Ovary (tissue), 10 donors: ENCODE results near the gene CALR3. TPM values are rescaled to one million over a fixed set of nuclear protein-coding genes. Genes with fewer than 3 reads are reported as not detected.
A peak's percentile ranks its signal among the peaks of the same experiment; 100 is the strongest.
"Not testable (repeated sequence)": the region's sequence is repeated elsewhere in the genome, so short reads cannot be mapped to it uniquely, and the experiment has no call there.

Experiments
- DNase-seq, 5 donors: peaks; one replicate each; pipeline ENCODE4 v3.0.0-alpha.2; 2019 to 2020
- H3K27ac ChIP-seq, 2 donors: fragments of 200-600 bp; one replicate each; pipeline versions ENCODE4 v1.5.1 to v1.8.0; 2019 to 2022
- H3K27me3 ChIP-seq: fragments of 200-600 bp; one replicate; pipeline ENCODE4 v1.8.0; 2022
- H3K36me3 ChIP-seq: fragments of 200-600 bp; sonication (generic); one replicate; pipeline ENCODE4 v1.5.1; 2019
- H3K4me1 ChIP-seq: one replicate; pipeline ENCODE4 v1.8.1; 2013; ENCODE audit warnings: mild to moderate bottlenecking, moderate library complexity; ENCODE audit not compliant: insufficient read depth
- H3K4me3 ChIP-seq: fragments of 200-600 bp; sonication (generic); one replicate; pipeline ENCODE4 v1.5.1; 2017
- H3K9me3 ChIP-seq, 2 donors: fragments of 200-600 bp in 1 of 2; sonication (generic) in 1 of 2; one replicate each; pipeline versions ENCODE4 v1.5.1 to v1.8.1; 2013 to 2019; ENCODE audit warnings: mild to moderate bottlenecking in 1 of 2, moderate library complexity in 1 of 2
- CTCF ChIP-seq, 3 donors: fragments of 450-650 bp in 2 of 3; fragments of 200-600 bp in 1 of 3; IDR thresholded peaks; one replicate each; pipeline versions ENCODE4 v1.5.1 to v1.8.0; 2016 to 2022; ENCODE audit warnings: antibody characterized with exemption in 3 of 3, mild to moderate bottlenecking in 1 of 3
- EP300 ChIP-seq: sonication (generic); formaldehyde crosslinking; IDR thresholded peaks from one replicate; pipeline ENCODE4 v1.6.1; 2017; ENCODE audit warnings: antibody characterized with exemption
- POLR2A ChIP-seq: fragments of 450-650 bp; IDR thresholded peaks from one replicate; pipeline ENCODE4 v1.6.1; 2017; ENCODE audit warnings: antibody characterized with exemption, mild to moderate bottlenecking, moderate library complexity
- WGBS, 3 donors: extraction: QIAGEN DNeasy Blood & Tissue Kit in 1 of 3; methylation state at CpG; one replicate each; pipeline versions ENCODE4 v1.1.5 to v1.1.7; 2013 to 2017; 5-methylcytosine and 5-hydroxymethylcytosine counted together
- intact Hi-C, 4 donors: fragments of 100-400 bp; cut with DNase I; formaldehyde crosslinking; loops; one replicate each; pipeline versions ENCODE4 v1.11.0 to v1.15.1; 2022 to 2023
- long read RNA-seq, 3 donors: library from polyadenylated mRNA in 2 of 3; unstranded in 2 of 3; transcript quantifications; one replicate each; pipeline ENCODE4 v2.0.0 and lab custom pipeline, GENCODE V29; 2021 to 2026
- polyA plus RNA-seq, 2 donors: library from polyadenylated mRNA; stranded (reverse); fragments of 200-250 nt in 1 of 2; fragments of 350-450 nt in 1 of 2; fragmentation: Illumina TruSeq in 1 of 2; extraction: RNeasy Lipid Tissue Mini Kit (QIAGEN cat#74804) in 1 of 2; gene quantifications; one replicate each; pipeline ENCODE4 v1.2.3, GENCODE V29; 2013 to 2014
- total RNA-seq, 7 donors: library from RNA; depleted of rRNA in 2 of 7; stranded (reverse); fragments of >200 nt in 2 of 7; fragmentation: NEBNext Ultra II Directional in 3 of 7; extraction: Animal tissue kit (Norgen Biotek cat#: 25700) in 3 of 7; gene quantifications; one replicate each; pipeline versions ENCODE4 v1.1.0 to v1.2.4, GENCODE V29; 2016 to 2023
- donor health status: DM: no; HTN: no; CAD: no; lungs with moderate emphysema.
- donor health status: DM: no; HTN: no; CAD: no.
- donor health status: Bipolar disorder and iron deficiency.
- donor health status: DM: yes; HTN: yes; CAD: no.
- donor health status: DM: no; HTN: no; CAD: no.
- donor health status: DM: yes; HTN: yes; CAD: no.

The CALR3 gene, protein sequence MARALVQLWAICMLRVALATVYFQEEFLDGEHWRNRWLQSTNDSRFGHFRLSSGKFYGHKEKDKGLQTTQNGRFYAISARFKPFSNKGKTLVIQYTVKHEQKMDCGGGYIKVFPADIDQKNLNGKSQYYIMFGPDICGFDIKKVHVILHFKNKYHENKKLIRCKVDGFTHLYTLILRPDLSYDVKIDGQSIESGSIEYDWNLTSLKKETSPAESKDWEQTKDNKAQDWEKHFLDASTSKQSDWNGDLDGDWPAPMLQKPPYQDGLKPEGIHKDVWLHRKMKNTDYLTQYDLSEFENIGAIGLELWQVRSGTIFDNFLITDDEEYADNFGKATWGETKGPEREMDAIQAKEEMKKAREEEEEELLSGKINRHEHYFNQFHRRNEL
- total RNA-seq = not detected
- polyA plus RNA-seq = not detected
- long read RNA-seq, donor 1 = 0 reads
- long read RNA-seq, donor 2, partial matches to known transcripts = 0 of 2 reads
- long read RNA-seq, donor 2, other reads (novel, unspliced or antisense) = 0 of 2 reads
- long read RNA-seq, donor 3 = 0 reads

DNA sequence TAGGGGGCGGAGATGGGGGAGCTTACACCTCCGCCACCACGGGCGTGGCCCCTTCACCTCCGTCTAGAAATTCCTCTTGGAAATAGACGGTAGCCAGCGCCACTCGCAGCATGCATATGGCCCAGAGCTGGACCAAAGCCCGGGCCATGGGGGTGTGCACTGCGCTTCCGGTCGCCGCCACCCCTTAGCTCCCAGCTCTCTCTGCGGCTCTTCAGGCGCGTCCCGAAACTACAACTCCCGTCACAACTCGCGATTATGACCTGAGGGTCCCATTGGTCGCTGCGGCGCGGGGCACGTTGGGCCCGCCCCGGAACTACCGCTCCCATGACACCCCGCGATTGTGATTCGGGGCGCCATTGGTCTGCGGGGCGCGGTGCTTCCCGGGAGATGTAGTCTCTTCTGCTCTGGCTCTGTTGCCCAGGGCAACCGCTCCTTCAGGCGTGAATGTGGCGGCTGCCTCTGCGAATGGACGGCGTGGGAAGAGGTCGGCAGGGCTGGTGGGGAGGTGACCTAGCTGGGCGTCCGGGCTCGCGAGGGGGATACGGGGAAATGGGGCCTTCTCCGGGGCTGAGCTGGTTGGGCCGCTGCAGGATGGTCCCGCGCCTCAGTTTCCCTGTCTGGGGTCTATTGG is at the start of gene CALR3, which contains the start of gene C19orf44:
Gene CALR3 (minus strand): TSS at position 186 of the 631 bp plus-strand sequence. CDS start 38 bp downstream, at position 148.
Gene C19orf44 (plus strand): TSS at position 413 of the 631 bp plus-strand sequence. CDS start 4,399 bp downstream, outside the sequence.
- TF ChIP-seq POLR2A (no peak), CTCF (IDR thresholded peaks at IDR 0.05) (peak in 2 of 3 donors; percentile 38 to 51)
- 0 to 1% (median 0%) methylated on average over 50 to 52 of the region's 52 CpGs for WGBS, 3 donors
- Histone ChIP-seq H3K9me3 (no peaks in the 10 kb centered on the region), H3K27me3 (no peaks in the 10 kb centered on the region), H3K4me3 (peak within 1 kb of the TSS; percentile 78), H3K36me3 (no peaks in the 10 kb centered on the region), H3K27ac (peak within 1 kb of the TSS in 1 of 2 donors; percentile 5), H3K4me1 (peaks cover 6% of the 10 kb centered on the region)
- intact Hi-C loops = no loop called here
- peak; percentile 97 to 99 (median 98) for DNase-seq

DNA sequence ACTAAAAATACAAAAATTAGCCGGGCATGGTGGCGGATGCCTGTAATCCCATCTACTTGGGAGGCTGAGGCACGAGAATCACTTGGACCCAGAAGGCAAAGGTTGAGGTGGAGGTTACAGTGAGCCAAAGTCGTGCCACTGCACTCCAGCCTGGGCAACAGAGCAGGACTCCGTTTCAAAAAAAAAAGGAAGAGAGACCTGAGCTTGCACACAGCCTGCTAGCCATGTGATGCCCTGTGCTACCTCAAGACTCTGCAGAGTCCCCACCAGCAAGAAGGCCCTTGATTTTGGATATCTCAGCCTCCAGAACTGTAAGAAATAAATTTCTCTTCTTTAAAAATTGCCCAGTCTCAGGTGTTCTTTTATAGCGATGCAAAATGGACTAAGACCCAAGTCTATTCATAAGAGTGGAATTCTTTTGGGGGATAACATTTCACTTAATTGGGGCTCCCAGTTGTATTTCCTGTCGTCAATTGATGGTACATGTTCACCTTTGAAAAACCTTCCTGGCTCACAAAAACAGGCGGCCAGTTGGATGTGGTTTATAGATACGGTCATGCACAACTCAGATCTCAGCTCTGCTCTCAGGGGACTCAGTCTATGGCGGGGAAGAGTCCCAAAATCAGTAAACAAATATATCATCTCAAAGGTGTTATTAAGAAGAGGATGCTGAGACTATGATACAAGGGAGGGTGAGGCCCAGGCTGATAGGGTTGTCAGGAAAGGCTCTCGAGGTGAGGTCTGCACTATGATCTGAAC is 48.7 kb upstream of the CALR3 start:
- Histone ChIP-seq H3K4me1 (peaks cover 9% of the 10 kb centered on the region), H3K27me3 (no peaks in the 10 kb centered on the region), H3K4me3 (no peak overlapping the region), H3K36me3 (no peaks in the 10 kb centered on the region), H3K27ac (no peak overlapping the region), H3K9me3 (no peaks in the 10 kb centered on the region)
- DNase-seq = no peak
- intact Hi-C loops = no loop called here
- 85 to 88% (median 85%) methylated on average over 11 of the region's 11 CpGs for WGBS, 3 donors
- TF ChIP-seq EP300 (no peak), POLR2A (no peak), CTCF (IDR thresholded peaks at IDR 0.05) (no peak)

GRCh38 chr19:16543734-16544133 is 47.8 kb upstream of the CALR3 start:
- H3K4me1 ChIP-seq = peaks cover 10% of the 10 kb centered on the region
- H3K4me3 ChIP-seq, H3K9me3 ChIP-seq, H3K36me3 ChIP-seq, H3K27ac ChIP-seq, intact Hi-C loops, H3K27me3 ChIP-seq, DNase-seq: not testable (repeated sequence)
- 79 to 84% (median 80%) methylated on average over 6 of the region's 6 CpGs for WGBS, 3 donors

DNA sequence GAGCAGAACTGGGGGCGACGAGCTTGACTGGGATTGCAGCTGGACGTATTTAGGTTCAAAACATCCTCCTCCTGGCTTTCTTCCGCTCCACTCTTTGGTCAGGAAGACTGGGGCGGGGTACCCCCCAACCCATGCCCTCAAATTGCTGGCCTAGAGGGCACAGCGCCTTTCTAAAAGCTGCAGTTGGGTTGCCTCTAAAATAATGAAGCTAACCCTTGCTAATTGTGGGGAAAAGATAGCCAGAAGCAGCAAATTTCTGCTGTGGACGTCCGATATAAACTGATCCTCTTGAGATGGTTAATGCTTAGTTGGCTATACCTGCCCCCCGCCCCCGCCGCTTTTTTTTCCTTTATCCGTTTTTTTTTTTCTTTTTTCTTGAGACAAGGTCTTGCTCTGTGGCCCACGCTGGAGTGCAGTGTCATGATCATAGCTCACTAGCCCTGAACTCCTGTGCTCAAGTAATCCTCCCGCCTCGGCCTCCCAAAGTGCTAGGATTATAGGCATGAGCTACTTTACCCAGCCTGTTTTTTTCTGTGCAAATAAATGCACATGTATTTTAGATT is 47.0 kb upstream of the CALR3 start:
- H3K9me3 ChIP-seq = no peaks in the 10 kb centered on the region
- peak overlapping the region; percentile 75 to 78 for H3K27ac ChIP-seq
- H3K36me3 ChIP-seq = no peaks in the 10 kb centered on the region
- no peak for DNase-seq
- H3K4me1 ChIP-seq = peaks cover 10% of the 10 kb centered on the region
- no peak for TF ChIP-seq POLR2A
- no peak for TF ChIP-seq EP300
- TF ChIP-seq CTCF (IDR thresholded peaks at IDR 0.05) = no peak
- no peaks in the 10 kb centered on the region for H3K27me3 ChIP-seq
- peak overlapping the region; percentile 84 for H3K4me3 ChIP-seq
- 2 to 4% (median 3%) methylated on average over 15 of the region's 15 CpGs for WGBS, 3 donors
- intact Hi-C loops = no loop called here
